SK-N-MC (cell line): ENCODE results near the gene POLE3.
"Not testable (repeated sequence)": the region's sequence is repeated elsewhere in the genome, so short reads cannot be mapped to it uniquely, and the experiment has no call there.

Experiments used
- DNase-seq: peaks from one replicate; pipeline ENCODE4 v3.0.0-alpha.2; 2011; ENCODE audit warnings: low read depth, low spot score
- H3K27ac ChIP-seq: fragments of 200-600 bp; sonication (generic); 2 replicates; pipeline ENCODE4 v1.5.1; 2016; ENCODE audit warnings: mixed run types
- H3K36me3 ChIP-seq: fragments of 200-600 bp; sonication (generic); 2 replicates; pipeline ENCODE4 v1.6.1; 2017; ENCODE audit warnings: antibody characterized with exemption, low read length, mixed read lengths; ENCODE audit not compliant: insufficient read depth
- H3K4me3 ChIP-seq: fragments of 200-600 bp; sonication (generic); 2 replicates; pipeline ENCODE4 v1.5.1; 2016
- H3K9ac ChIP-seq: fragments of 200-600 bp; sonication (generic); 2 replicates; pipeline ENCODE4 v1.8.0; 2017; ENCODE audit warnings: mixed run types, mixed read lengths; ENCODE audit not compliant: insufficient read length
- H3K9me3 ChIP-seq: fragments of 200-600 bp; sonication (generic); 2 replicates; pipeline ENCODE4 v1.6.1; 2017; ENCODE audit warnings: low read depth, mild to moderate bottlenecking, antibody characterized with exemption, low read length, moderate library complexity, mixed read lengths
- EZH2 ChIP-seq: fragments of 200-600 bp; sonication (generic); IDR thresholded peaks from one replicate; pipeline ENCODE4 v1.6.1; 2017; ENCODE audit warnings: antibody characterized with exemption
- FOXP2 ChIP-seq: optimal IDR thresholded peaks from 2 replicates; pipeline ENCODE3; 2011; ENCODE audit warnings: mild to moderate bottlenecking, moderate library complexity; ENCODE audit not compliant: insufficient read depth; ENCODE audit errors: extremely low read length, control extremely low read depth
- POLR2AphosphoS5 ChIP-seq: IDR thresholded peaks from 2 replicates; pipeline ENCODE4 v1.6.1; 2012; ENCODE audit warnings: mild to moderate bottlenecking, low read depth, low read length, borderline replicate concordance

The POLE3 gene

GRCh38 chr9:113410207-113410864 lies at the start of gene POLE3, which contains the start of gene C9orf43:
TSS of gene POLE3 (minus strand) at chr9:113410675. CDS start at chr9:113410293, 382 bp downstream.
TSS of gene C9orf43 (plus strand) at chr9:113410747. CDS start at chr9:113413494, 2,747 bp downstream.
- H3K27ac ChIP-seq, result peak within 1 kb of the TSS; percentile 98
- peak within 1 kb of the TSS; percentile 98 for H3K9ac ChIP-seq
- peak within 1 kb of the TSS; percentile 90 for H3K4me3 ChIP-seq
- no peaks in the 10 kb centered on the region for H3K9me3 ChIP-seq
- peak; percentile 79 for DNase-seq
- peaks cover 27% of the 10 kb centered on the region for H3K36me3 ChIP-seq
- TF ChIP-seq FOXP2, result peak; percentile 70
- no peak for TF ChIP-seq EZH2
- TF ChIP-seq POLR2AphosphoS5, result peak; percentile 84

- Histone ChIP-seq H3K27ac (peak overlapping the region; percentile 85), H3K9ac (no peak overlapping the region), H3K36me3 (no peaks in the 10 kb centered on the region), H3K9me3 (no peaks in the 10 kb centered on the region), H3K4me3 (no peak overlapping the region)
- no peak for TF ChIP-seq POLR2AphosphoS5
- no peak for TF ChIP-seq EZH2
- no peak for TF ChIP-seq FOXP2
- no peak for DNase-seq
Measured at GRCh38 chr9:113456235-113456634, 45.8 kb upstream of the POLE3 start.

- Histone ChIP-seq H3K9me3 (no peaks in the 10 kb centered on the region), H3K4me3 (peak overlapping the region; percentile 6; the same call in 1 of the 2 replicates), H3K36me3 (no peaks in the 10 kb centered on the region), H3K27ac (peak overlapping the region; percentile 85), H3K9ac (peak overlapping the region; percentile 29)
- TF ChIP-seq EZH2 (no peak), FOXP2 (no peak), POLR2AphosphoS5 (no peak)
- DNase-seq, result peak; percentile 28
Measured at GRCh38 chr9:113454914-113455761, 44.7 kb upstream of the POLE3 start.

GRCh38 chr9:113452113-113452605 lies 41.7 kb upstream of the POLE3 start:
- no peak overlapping the region for H3K4me3 ChIP-seq
- TF ChIP-seq FOXP2 (no peak), EZH2 (no peak), POLR2AphosphoS5 (no peak)
- H3K27ac ChIP-seq, result peak overlapping the region; percentile 73; the same call in 1 of the 2 replicates
- DNase-seq, result no peak
- no peak overlapping the region for H3K9ac ChIP-seq
- no peaks in the 10 kb centered on the region for H3K36me3 ChIP-seq
- H3K9me3 ChIP-seq, result no peaks in the 10 kb centered on the region

- no peak overlapping the region for H3K4me3 ChIP-seq
- DNase-seq, result peak; percentile 26
- no peak overlapping the region for H3K9ac ChIP-seq
- H3K27ac ChIP-seq, result no peak overlapping the region
- no peaks in the 10 kb centered on the region for H3K9me3 ChIP-seq
- no peaks in the 10 kb centered on the region for H3K36me3 ChIP-seq
- no peak for TF ChIP-seq FOXP2
- TF ChIP-seq EZH2, result no peak
Measured at GRCh38 chr9:113449376-113449775, 38.9 kb upstream of the POLE3 start.

GRCh38 chr9:113446323-113446740 lies 35.9 kb upstream of the POLE3 start:
- no peak overlapping the region for H3K27ac ChIP-seq
- H3K9ac ChIP-seq, result no peak overlapping the region
- H3K9me3 ChIP-seq, result no peaks in the 10 kb centered on the region
- peak; percentile 35 for DNase-seq
- H3K4me3 ChIP-seq, result no peak overlapping the region
- H3K36me3 ChIP-seq, result no peaks in the 10 kb centered on the region
- TF ChIP-seq POLR2AphosphoS5, result no peak
- TF ChIP-seq FOXP2, result no peak
- TF ChIP-seq EZH2, result no peak

GRCh38 chr9:113444736-113445135 lies 34.3 kb upstream of the POLE3 start:
- no peak for DNase-seq
- Histone ChIP-seq H3K4me3 (no peak overlapping the region), H3K27ac (no peak overlapping the region), H3K9me3 (no peaks in the 10 kb centered on the region), H3K36me3 (no peaks in the 10 kb centered on the region), H3K9ac (no peak overlapping the region)
- TF ChIP-seq POLR2AphosphoS5 (no peak), EZH2 (no peak), FOXP2 (no peak)

- not testable (repeated sequence) for H3K9ac ChIP-seq, H3K9me3 ChIP-seq, H3K36me3 ChIP-seq, H3K4me3 ChIP-seq, H3K27ac ChIP-seq, DNase-seq
Measured at GRCh38 chr9:113437716-113438115, 27.2 kb upstream of the POLE3 start.
